Measurements from ENCODE around the gene KCTD19. TPM values are rescaled to one million over a fixed set of nuclear protein-coding genes. Genes with fewer than 3 reads are reported as not detected.
A peak's percentile ranks its signal among the peaks of the same experiment; 100 is the strongest.

KCTD19 gene
- total RNA-seq, 1 experiment from 2014 or later, result 1.1 TPM

DNA sequence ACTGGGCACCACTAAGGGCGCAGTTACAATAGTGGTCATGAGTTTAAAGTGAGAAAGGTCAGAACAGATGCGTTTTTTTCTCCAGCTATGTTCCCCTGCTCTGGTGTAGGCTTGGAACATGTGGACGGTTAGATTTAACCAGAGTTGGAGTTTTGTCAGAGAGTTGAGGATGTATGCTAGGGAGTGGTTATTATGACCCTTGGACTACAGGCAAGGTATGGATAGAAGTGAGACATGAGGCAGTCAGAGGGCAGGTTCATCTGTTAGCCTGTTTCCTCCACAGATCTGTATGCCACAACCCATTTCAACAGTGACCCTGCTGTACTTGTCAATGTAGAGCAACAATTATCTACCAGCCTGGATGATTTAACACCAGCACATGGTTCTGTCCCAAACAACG is 44.1 kb upstream of the KCTD19 start (continued):
- TF ChIP-seq NFATC4 (CRISPR knock-in tag; IDR thresholded peaks at IDR 0.05) (no peak), ZNF671 (CRISPR knock-in tag; IDR thresholded peaks at IDR 0.05) (no peak), ZNF396 (CRISPR knock-in tag; IDR thresholded peaks at IDR 0.05; ENCODE audit: borderline replicate concordance) (no peak), CTCF (IDR thresholded peaks at IDR 0.05) (no peak)
- TF ChIP-seq, protein P1, sequence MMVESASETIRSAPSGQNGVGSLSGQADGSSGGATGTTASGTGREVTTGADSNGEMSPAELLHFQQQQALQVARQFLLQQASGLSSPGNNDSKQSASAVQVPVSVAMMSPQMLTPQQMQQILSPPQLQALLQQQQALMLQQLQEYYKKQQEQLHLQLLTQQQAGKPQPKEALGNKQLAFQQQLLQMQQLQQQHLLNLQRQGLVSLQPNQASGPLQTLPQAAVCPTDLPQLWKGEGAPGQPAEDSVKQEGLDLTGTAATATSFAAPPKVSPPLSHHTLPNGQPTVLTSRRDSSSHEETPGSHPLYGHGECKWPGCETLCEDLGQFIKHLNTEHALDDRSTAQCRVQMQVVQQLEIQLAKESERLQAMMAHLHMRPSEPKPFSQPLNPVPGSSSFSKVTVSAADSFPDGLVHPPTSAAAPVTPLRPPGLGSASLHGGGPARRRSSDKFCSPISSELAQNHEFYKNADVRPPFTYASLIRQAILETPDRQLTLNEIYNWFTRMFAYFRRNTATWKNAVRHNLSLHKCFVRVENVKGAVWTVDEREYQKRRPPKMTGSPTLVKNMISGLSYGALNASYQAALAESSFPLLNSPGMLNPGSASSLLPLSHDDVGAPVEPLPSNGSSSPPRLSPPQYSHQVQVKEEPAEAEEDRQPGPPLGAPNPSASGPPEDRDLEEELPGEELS (CRISPR knock-in tag; IDR thresholded peaks at IDR 0.05), result no peak

DNA sequence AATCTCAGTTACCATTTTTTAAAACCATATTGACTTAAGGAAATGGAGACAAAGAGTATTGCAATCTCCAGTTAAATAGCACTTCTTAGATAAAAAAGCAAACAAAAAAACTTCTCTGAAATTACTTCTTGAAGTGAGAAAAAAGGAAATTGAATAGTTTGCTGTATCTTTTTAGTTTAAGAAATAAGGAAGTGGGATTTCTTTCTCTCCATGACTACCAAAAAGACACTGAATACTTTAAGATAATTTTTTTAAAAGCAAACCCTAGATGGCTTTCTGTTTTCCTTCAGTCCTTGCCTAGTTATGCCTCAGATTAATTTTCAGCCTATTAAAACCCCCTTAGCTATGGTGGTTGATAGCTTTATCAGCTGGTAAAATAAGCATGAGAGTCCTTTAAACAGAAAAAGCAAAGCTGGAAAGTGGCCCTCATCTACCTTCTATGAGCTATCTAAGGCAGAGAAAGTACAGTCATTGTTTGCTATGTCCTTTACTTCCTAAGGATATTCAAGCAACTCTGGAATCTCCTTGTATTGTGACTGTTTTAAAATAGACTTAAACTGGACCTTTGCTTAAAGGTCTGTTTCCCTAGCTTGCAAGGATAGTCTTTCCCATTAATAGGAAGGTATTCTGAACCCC is 38.2 kb upstream of the KCTD19 start:
- TF ChIP-seq IRF2 (CRISPR knock-in tag; IDR thresholded peaks at IDR 0.05; ENCODE audit: borderline replicate concordance, low read depth), result no peak
- TF ChIP-seq FOXK1 (CRISPR knock-in tag; IDR thresholded peaks at IDR 0.05), result no peak
- no peak for TF ChIP-seq ZNF396 (CRISPR knock-in tag; IDR thresholded peaks at IDR 0.05; ENCODE audit: borderline replicate concordance)
- TF ChIP-seq ELF4 (CRISPR knock-in tag; IDR thresholded peaks at IDR 0.05; ENCODE audit: low read depth), result no peak
- no peak for TF ChIP-seq ZNF263 (CRISPR knock-in tag; IDR thresholded peaks at IDR 0.05; ENCODE audit: low read depth)
- TF ChIP-seq OVOL2 (CRISPR knock-in tag; IDR thresholded peaks at IDR 0.05; ENCODE audit: borderline replicate concordance), result no peak
- no peak for TF ChIP-seq ATF3 (CRISPR knock-in tag; conservative IDR thresholded peaks at IDR 0.05)
- no peaks in the 10 kb centered on the region for H3K9me3 Mint-ChIP-seq
- H3K27ac Mint-ChIP-seq, result no peak overlapping the region
- no peak for ATAC-seq
- ChIA-PET POLR2A (interaction anchor here (0.5 kb wide), 1 partner anchor 720 kb away, joined by 3 read pairs; no protein-coding TSS in a partner anchor), CTCF (interaction anchor here (1.4 to 2.0 kb wide), 2 partner anchors 35 to 38 kb away, joined by 3 to 6 read pairs; partner anchors contain the start of genes KCTD19 and LRRC36)
- H3K27me3 Mint-ChIP-seq (ENCODE audit: low read depth), result peaks cover 25% of the 10 kb centered on the region
- H3K4me3 Mint-ChIP-seq, result no peak overlapping the region
- H3K36me3 Mint-ChIP-seq, result no peaks in the 10 kb centered on the region
- DNase-seq (ENCODE audit: low spot score), result no peak
- no peaks in the 10 kb centered on the region for H3K4me1 Mint-ChIP-seq

- ChIA-PET CTCF (interaction anchor here (1.9 kb wide), 1 partner anchor 39 kb away, joined by 5 read pairs; no protein-coding TSS in a partner anchor), POLR2A (no interaction called here)
- Mint-ChIP-seq H3K36me3 (no peaks in the 10 kb centered on the region), H3K4me3 (no peak overlapping the region), H3K9me3 (no peaks in the 10 kb centered on the region), H3K27ac (no peak overlapping the region), H3K4me1 (no peaks in the 10 kb centered on the region), H3K27me3 (ENCODE audit: low read depth) (peaks cover 18% of the 10 kb centered on the region)
- ATAC-seq (no peak), DNase-seq (ENCODE audit: low spot score) (no peak)
- TF ChIP-seq ZBTB43 (CRISPR knock-in tag; IDR thresholded peaks at IDR 0.05), result no peak
- TF ChIP-seq STAT6 (CRISPR knock-in tag; conservative IDR thresholded peaks at IDR 0.05; ENCODE audit: low read depth), result no peak
- no peak for TF ChIP-seq NFYB (CRISPR knock-in tag; conservative IDR thresholded peaks at IDR 0.05; ENCODE audit: low read depth)
- TF ChIP-seq, protein P2, sequence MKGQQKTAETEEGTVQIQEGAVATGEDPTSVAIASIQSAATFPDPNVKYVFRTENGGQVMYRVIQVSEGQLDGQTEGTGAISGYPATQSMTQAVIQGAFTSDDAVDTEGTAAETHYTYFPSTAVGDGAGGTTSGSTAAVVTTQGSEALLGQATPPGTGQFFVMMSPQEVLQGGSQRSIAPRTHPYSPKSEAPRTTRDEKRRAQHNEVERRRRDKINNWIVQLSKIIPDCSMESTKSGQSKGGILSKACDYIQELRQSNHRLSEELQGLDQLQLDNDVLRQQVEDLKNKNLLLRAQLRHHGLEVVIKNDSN (CRISPR knock-in tag; IDR thresholded peaks at IDR 0.05), result no peak
- 0 out of 2 replicates have a peak, but pooled peaks have one; percentile 88 for TF ChIP-seq HMGA2 (CRISPR knock-in tag; IDR thresholded peaks at IDR 0.05)
- TF ChIP-seq FOXJ3 (CRISPR knock-in tag; IDR thresholded peaks at IDR 0.05; ENCODE audit: borderline replicate concordance), result no peak
- TF ChIP-seq ATF6 (CRISPR knock-in tag; IDR thresholded peaks at IDR 0.05), result no peak
- TF ChIP-seq TEAD4 (CRISPR knock-in tag; IDR thresholded peaks at IDR 0.05), result no peak
- TF ChIP-seq, protein P3, sequence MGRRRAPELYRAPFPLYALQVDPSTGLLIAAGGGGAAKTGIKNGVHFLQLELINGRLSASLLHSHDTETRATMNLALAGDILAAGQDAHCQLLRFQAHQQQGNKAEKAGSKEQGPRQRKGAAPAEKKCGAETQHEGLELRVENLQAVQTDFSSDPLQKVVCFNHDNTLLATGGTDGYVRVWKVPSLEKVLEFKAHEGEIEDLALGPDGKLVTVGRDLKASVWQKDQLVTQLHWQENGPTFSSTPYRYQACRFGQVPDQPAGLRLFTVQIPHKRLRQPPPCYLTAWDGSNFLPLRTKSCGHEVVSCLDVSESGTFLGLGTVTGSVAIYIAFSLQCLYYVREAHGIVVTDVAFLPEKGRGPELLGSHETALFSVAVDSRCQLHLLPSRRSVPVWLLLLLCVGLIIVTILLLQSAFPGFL (CRISPR knock-in tag; IDR thresholded peaks at IDR 0.05; ENCODE audit: borderline replicate concordance), result no peak
- TF ChIP-seq ZNF121 (CRISPR knock-in tag; IDR thresholded peaks at IDR 0.05), result peak; percentile 50; the same call in 1 of the 2 replicates
Observed at GRCh38 chr16:67361038-67361437, 34.5 kb upstream of the KCTD19 start.

Measured in WTC11 (cell line).